Tibial nerve (tissue), 4 donors: ENCODE measurements around the gene CSAD. TPM values are rescaled to one million over a fixed set of nuclear protein-coding genes. Genes with fewer than 3 reads are reported as not detected.
"Not testable (repeated sequence)": the region's sequence is repeated elsewhere in the genome, so short reads cannot be mapped to it uniquely, and the experiment has no call there.

Experiments used
- DNase-seq, 2 donors: peaks; one replicate each; pipeline ENCODE4 v3.0.0-alpha.2; 2019; ENCODE audit warnings: low spot score in 2 of 2
- H3K27ac ChIP-seq, 4 donors: fragments of 200-600 bp; sonication (generic) in 3 of 4; one replicate each; pipeline ENCODE4 v1.5.1; 2017 to 2019; ENCODE audit warnings: mild to moderate bottlenecking in 1 of 4
- H3K27me3 ChIP-seq, 2 donors: fragments of 200-600 bp; sonication (generic) in 1 of 2; one replicate each; pipeline versions ENCODE4 v1.5.1 to v1.6.0; 2017 to 2019
- H3K36me3 ChIP-seq, 3 donors: fragments of 200-600 bp; sonication (generic); one replicate each; pipeline ENCODE4 v1.5.1; 2018 to 2019
- H3K4me1 ChIP-seq, 4 donors: fragments of 200-600 bp; sonication (generic) in 3 of 4; one replicate each; pipeline ENCODE4 v1.5.1; 2017 to 2019
- H3K4me3 ChIP-seq, 4 donors: fragments of 200-600 bp; sonication (generic) in 3 of 4; one replicate each; pipeline ENCODE4 v1.5.1; 2017 to 2019; ENCODE audit warnings: mild to moderate bottlenecking in 1 of 4, moderate library complexity in 1 of 4
- H3K9me3 ChIP-seq, 4 donors: fragments of 200-600 bp; sonication (generic) in 3 of 4; one replicate each; pipeline ENCODE4 v1.5.1; 2017 to 2019
- EP300 ChIP-seq, 2 donors: sonication (generic); formaldehyde crosslinking; IDR thresholded peaks; one replicate each; pipeline ENCODE4 v1.6.1; 2017; ENCODE audit warnings: antibody characterized with exemption in 2 of 2, mild to moderate bottlenecking in 1 of 2
- POLR2A ChIP-seq, 2 donors: fragments of 450-650 bp; IDR thresholded peaks; one replicate each; pipeline ENCODE4 v1.6.1; 2017; ENCODE audit warnings: antibody characterized with exemption in 2 of 2, mild to moderate bottlenecking in 2 of 2, moderate library complexity in 2 of 2
- WGBS, 2 donors: methylation state at CpG; one replicate each; pipeline ENCODE4 v1.1.5; 2018; 5-methylcytosine and 5-hydroxymethylcytosine counted together
- total RNA-seq, 4 donors: library from RNA; depleted of rRNA; stranded (reverse); fragments of >200 nt; gene quantifications; one replicate each; pipeline ENCODE4 v1.1.0, GENCODE V29; 2016
- TF ChIP-seq, protein P1 (sequence below), 5 experiments: fragments of 200-600 bp in 3 of 5; fragments of 450-650 bp in 2 of 5; sonication (generic) in 3 of 5; IDR thresholded peaks; one replicate each; pipeline ENCODE4 v1.5.1; 2016 to 2019; ENCODE audit warnings: antibody characterized with exemption in 5 of 5, mild to moderate bottlenecking in 3 of 5, moderate library complexity in 2 of 5

The CSAD gene
- total RNA-seq, 4 donors from 2014 or later, result 52.4 to 90.6 (median 78.7) TPM

DNA sequence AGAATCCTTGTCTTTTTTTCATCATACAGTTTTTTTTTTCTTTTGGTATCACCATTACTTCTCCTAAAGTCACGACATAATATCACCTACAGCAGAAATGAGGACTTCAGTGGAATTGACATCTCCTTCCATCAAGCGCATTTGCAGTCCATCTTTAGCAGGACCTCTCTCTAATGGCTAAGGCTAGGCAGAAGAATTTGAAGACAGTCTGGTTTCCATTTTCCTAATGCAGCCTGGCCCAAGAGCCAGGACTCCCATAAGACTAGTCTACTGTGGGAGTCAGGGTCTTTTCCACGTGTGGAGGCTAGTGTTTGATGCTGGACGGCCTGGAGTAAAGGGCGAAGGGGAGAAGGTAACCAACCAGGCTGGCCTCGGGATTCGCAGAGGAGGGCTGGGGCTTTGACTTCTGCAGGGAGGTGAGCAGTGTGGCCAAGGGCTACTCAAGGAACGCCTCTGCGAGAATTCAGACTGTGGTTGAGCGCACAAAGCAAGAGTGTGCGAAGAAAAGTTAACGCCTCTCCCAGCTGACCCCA, 972 bp downstream of the CSAD start:
- 11 to 13% methylated on average over 12 of the region's 12 CpGs for WGBS, 2 donors
- Histone ChIP-seq H3K4me1 (peaks cover 0 to 50% (median 30%) of the 10 kb centered on the region in 4 donors), H3K36me3 (peaks cover 0 to 27% (median 0%) of the 10 kb centered on the region in 3 donors), H3K9me3 (no peaks in the 10 kb centered on the region), H3K27me3 (no peaks in the 10 kb centered on the region), H3K4me3 (peak overlapping the region; percentile 41 to 86 (median 80)), H3K27ac (peak overlapping the region; percentile 44 to 95 (median 92))
- no peak for DNase-seq
- TF ChIP-seq, protein P1, sequence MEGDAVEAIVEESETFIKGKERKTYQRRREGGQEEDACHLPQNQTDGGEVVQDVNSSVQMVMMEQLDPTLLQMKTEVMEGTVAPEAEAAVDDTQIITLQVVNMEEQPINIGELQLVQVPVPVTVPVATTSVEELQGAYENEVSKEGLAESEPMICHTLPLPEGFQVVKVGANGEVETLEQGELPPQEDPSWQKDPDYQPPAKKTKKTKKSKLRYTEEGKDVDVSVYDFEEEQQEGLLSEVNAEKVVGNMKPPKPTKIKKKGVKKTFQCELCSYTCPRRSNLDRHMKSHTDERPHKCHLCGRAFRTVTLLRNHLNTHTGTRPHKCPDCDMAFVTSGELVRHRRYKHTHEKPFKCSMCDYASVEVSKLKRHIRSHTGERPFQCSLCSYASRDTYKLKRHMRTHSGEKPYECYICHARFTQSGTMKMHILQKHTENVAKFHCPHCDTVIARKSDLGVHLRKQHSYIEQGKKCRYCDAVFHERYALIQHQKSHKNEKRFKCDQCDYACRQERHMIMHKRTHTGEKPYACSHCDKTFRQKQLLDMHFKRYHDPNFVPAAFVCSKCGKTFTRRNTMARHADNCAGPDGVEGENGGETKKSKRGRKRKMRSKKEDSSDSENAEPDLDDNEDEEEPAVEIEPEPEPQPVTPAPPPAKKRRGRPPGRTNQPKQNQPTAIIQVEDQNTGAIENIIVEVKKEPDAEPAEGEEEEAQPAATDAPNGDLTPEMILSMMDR (IDR thresholded peaks at IDR 0.05), result no peak
- TF ChIP-seq EP300 (IDR thresholded peaks at IDR 0.05) (no peak), POLR2A (IDR thresholded peaks at IDR 0.05) (no peak)

DNA sequence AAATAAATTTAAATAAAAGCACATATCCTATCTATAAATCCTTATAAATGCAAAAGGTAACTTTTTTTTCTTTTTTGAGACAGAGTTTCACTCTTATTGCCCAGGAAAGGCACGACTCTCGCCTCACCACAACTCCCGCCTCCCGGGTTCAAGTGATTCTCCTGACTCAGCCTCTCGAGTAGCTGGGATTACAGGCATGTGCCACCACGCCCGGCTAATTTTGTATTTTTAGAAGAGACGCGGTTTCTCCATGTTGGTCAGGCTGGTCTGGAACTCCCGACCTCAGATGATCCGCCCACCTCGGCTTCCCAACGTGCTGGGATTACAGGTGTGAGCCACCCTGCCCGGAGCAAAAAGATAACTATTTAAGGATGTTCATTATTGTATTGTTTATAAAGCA, 1.9 kb downstream of the CSAD start:
- WGBS, 2 donors, result 92 to 93% methylated on average over 14 of the region's 14 CpGs
- peaks cover 0 to 17% (median 0%) of the 10 kb centered on the region in 3 donors for H3K36me3 ChIP-seq
- H3K9me3 ChIP-seq, DNase-seq, H3K27me3 ChIP-seq, H3K4me3 ChIP-seq: not testable (repeated sequence)
- peak overlapping the region in 1 of 4 donors; percentile 2 for H3K27ac ChIP-seq
- H3K4me1 ChIP-seq, result peaks cover 0 to 44% (median 30%) of the 10 kb centered on the region in 4 donors

DNA sequence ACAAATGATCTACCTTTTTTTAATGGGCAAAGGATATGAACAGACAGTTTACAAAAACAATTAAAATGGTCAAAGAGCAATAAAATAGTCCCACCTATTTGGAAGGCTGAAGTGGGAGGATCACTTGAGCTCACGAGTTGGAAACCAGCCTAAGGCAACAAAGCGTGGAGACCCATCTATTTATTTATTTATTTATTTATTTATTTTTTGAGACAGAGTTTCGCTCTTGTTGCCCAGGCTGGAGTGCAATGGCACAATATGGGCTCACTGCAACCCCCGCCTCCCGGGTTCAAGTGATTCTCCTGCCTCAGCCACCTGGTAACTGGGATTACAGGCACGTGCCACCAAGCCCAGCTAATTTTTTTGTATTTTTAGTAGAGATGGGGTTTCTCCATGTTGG, 3.3 kb downstream of the CSAD start:
- H3K27me3 ChIP-seq, H3K4me3 ChIP-seq, DNase-seq, H3K27ac ChIP-seq, H3K9me3 ChIP-seq: not testable (repeated sequence)
- Histone ChIP-seq H3K4me1 (peaks cover 0 to 34% (median 19%) of the 10 kb centered on the region in 4 donors), H3K36me3 (peaks cover 0 to 19% (median 0%) of the 10 kb centered on the region in 3 donors)
- WGBS, 2 donors, result 87 to 89% methylated on average over 6 of the region's 6 CpGs

DNA sequence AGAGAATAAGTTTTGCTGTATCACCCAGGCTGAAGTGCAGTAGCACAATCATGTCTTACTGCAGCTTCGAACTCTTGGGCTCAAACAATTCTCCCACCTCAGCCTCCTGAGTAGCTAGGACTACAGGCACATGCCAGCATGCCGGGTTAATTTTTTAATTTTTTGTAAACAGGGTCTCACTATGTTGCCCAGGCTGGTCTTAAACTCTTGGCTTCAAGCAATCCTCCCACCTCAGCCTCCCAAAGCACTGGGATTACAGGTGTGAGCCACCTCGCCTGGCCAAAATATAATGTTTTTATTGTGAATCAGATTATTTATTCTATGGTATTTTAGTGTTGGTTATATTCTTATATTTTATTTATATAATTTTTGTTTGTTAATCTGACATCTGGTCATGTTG, 4.0 kb downstream of the CSAD start:
- Histone ChIP-seq H3K4me1 (peaks cover 0 to 34% (median 12%) of the 10 kb centered on the region in 4 donors), H3K27ac (no peak overlapping the region), H3K4me3 (no peak overlapping the region), H3K9me3 (no peaks in the 10 kb centered on the region), H3K27me3 (no peaks in the 10 kb centered on the region), H3K36me3 (peaks cover 0 to 19% (median 0%) of the 10 kb centered on the region in 3 donors)
- 95 to 98% methylated on average over 3 of the region's 3 CpGs for WGBS, 2 donors
- TF ChIP-seq EP300 (IDR thresholded peaks at IDR 0.05) (no peak), POLR2A (IDR thresholded peaks at IDR 0.05) (no peak)
- TF ChIP-seq, protein P1 (IDR thresholded peaks at IDR 0.05), result no peak
- no peak for DNase-seq

DNA sequence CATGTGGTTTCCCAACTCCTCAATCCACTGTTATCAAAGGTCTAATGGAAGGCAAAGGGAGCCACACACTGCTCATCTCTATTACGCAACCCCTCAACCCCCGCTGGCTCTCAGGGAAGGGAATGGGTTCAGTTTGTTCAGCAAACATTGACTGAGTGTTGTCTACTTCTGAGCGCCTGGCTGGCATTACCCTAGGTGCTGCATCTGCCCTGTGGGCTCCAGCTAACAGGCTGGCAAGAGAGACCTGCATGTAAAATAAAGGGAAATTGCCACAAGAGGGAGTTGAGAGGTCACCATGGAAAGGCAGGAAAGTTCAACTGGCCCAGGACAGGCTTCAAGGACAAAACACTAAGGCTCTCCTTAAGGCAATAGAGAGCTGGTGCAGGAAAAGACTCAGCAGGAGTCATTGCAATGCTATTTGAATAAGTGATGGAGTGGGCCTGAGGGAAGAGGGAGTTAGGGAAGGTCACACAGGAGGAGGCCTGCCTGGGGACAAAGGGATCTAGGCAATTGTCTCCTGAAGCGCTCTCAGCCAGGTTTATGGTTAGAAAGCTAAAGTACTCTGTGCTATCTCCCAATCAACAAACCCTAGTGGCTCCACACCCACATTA, 5.7 kb downstream of the CSAD start:
- H3K4me1 ChIP-seq, result peaks cover 0 to 32% (median 6%) of the 10 kb centered on the region in 4 donors
- H3K27ac ChIP-seq, result no peak overlapping the region
- H3K27me3 ChIP-seq, result no peaks in the 10 kb centered on the region

More for the DNA sequence above, 5.7 kb downstream of the CSAD start:
- no peak overlapping the region for H3K4me3 ChIP-seq
- H3K36me3 ChIP-seq, result peaks cover 0 to 34% (median 0%) of the 10 kb centered on the region in 3 donors
- no peak for TF ChIP-seq POLR2A (IDR thresholded peaks at IDR 0.05)
- TF ChIP-seq, protein P1 (IDR thresholded peaks at IDR 0.05), result no peak
- no peak for TF ChIP-seq EP300 (IDR thresholded peaks at IDR 0.05)
- H3K9me3 ChIP-seq, result no peaks in the 10 kb centered on the region
- WGBS, 2 donors, result 82 to 84% methylated on average over 4 of the region's 4 CpGs
- no peak for DNase-seq
